ENCODE data around the gene DAPL1. TPM values are rescaled to one million over a fixed set of nuclear protein-coding genes. Genes with fewer than 3 reads are reported as not detected.

DAPL1 gene
- total RNA-seq, 4 donors from 2014 or later = 242 to 361 (median 326) TPM

DNA sequence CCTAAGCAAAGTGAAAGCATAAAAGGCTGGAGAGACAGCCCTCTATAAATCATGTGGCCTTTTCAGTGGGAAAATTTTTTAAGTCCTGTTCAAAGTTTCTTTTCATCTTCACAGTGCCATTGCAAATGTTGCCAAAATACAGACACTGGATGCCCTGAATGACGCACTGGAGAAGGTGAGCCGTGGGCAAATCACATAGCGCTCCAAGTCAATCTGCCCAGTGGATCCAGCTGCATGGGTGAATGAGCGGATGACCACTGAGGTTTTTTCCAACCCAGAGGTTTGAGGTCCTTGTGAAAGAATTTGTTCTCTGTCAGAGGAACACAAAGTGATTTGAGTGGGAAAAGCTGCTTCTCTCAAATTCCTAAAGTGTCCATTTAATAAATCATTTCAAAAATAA lies 11.8 kb downstream of the DAPL1 start:
- no peak overlapping the region for H3K4me3 ChIP-seq (ENCODE audit: low read depth, poor library complexity, severe bottlenecking)
- TF ChIP-seq, protein P1, sequence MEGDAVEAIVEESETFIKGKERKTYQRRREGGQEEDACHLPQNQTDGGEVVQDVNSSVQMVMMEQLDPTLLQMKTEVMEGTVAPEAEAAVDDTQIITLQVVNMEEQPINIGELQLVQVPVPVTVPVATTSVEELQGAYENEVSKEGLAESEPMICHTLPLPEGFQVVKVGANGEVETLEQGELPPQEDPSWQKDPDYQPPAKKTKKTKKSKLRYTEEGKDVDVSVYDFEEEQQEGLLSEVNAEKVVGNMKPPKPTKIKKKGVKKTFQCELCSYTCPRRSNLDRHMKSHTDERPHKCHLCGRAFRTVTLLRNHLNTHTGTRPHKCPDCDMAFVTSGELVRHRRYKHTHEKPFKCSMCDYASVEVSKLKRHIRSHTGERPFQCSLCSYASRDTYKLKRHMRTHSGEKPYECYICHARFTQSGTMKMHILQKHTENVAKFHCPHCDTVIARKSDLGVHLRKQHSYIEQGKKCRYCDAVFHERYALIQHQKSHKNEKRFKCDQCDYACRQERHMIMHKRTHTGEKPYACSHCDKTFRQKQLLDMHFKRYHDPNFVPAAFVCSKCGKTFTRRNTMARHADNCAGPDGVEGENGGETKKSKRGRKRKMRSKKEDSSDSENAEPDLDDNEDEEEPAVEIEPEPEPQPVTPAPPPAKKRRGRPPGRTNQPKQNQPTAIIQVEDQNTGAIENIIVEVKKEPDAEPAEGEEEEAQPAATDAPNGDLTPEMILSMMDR (IDR thresholded peaks at IDR 0.05) = no peak
- TF ChIP-seq POLR2A (IDR thresholded peaks at IDR 0.05) = no peak
- WGBS, 2 donors = 90 to 98% methylated on average over 4 of the region's 4 CpGs
- no peak for DNase-seq (ENCODE audit: low spot score in 2 of 2)
- intact Hi-C loops (cut with DNase I; ENCODE audit: low total_unique reads) = no loop called here

DNA sequence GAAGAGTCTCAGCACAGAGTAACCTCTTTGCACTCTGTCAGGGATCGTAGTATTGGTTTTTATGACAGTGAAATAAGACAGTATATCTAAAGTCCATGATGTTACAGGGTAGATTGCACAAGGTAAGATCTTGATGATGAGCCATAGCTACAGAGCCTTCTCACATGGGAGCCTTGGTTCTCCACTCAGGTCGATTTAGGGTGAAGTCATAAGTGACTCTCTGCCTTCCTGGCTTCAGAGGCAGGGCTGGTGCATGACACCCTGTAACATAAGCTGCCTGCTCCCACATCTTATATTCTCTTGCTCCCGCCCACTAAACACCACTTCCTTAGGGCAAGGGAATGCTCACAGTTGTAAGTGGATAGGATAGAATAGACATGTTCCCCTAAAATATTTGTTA lies 13.3 kb downstream of the DAPL1 start:
- TF ChIP-seq, protein P1 (IDR thresholded peaks at IDR 0.05) = no peak
- no peak for TF ChIP-seq POLR2A (IDR thresholded peaks at IDR 0.05)
- 93 to 96% methylated on average over 3 of the region's 3 CpGs for WGBS, 2 donors
- H3K4me3 ChIP-seq (ENCODE audit: low read depth, poor library complexity, severe bottlenecking) = no peak overlapping the region
- intact Hi-C loops (cut with DNase I; ENCODE audit: low total_unique reads) = no loop called here
- DNase-seq (ENCODE audit: low spot score in 2 of 2) = no peak

DNA sequence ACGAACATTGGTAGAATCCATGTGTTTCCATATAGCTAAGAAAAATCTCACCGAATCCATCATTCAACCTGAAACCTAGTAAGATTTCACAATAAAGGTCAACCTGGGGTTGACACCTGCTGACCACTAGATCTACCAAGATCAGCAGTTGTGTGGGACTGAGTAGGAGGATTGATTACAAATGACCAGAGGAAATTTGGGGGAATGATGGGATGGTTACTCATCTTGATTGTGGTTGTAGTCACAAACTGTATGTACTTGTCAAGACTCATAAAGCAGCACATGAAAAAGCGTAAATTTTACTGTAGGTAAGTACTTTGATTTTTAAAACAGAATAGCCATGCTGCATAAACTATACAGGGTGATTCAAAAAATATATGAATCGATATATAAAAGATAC lies 14.7 kb downstream of the DAPL1 start:
- intact Hi-C loops (cut with DNase I; ENCODE audit: low total_unique reads) = no loop called here
- DNase-seq (ENCODE audit: low spot score in 2 of 2) = no peak
- H3K4me3 ChIP-seq (ENCODE audit: low read depth, poor library complexity, severe bottlenecking) = no peak overlapping the region
- 68 to 73% methylated on average over 4 of the region's 4 CpGs for WGBS, 2 donors
- TF ChIP-seq POLR2A (IDR thresholded peaks at IDR 0.05) = no peak
- TF ChIP-seq, protein P1 (IDR thresholded peaks at IDR 0.05) = no peak

DNA sequence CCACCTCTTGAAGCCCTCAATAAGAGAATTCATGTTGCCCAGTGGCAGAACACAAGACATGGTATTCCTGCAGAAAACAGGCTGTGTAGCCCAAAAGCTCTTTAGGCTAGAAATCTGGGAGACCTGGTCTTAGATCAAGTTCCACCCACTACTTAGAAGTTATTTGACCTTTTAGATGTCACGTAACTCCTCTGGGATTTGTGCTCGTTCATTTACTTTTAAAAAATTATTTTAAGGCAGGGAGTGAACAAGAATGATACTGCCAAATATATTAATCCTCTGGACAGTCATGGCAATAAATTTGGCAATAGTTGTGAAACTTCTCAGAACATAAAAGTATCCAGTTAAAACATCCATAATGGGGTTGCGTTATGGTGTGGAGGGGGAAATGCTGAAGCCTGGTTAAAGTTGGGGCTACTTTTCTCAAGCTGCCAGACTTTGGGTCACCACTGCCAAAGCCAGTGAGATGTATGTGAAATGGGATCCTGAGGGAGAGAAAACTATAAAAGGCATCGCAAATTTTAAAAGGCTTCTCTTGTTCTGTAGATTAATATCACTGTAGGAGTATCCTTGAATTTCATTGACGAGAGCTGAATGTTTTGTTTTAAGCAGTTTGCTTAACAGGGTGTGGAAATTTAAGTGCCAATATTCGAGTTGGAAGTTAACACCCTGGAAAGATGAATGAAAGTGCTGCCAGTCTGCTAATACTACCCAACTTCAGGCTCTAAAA lies 15.8 kb downstream of the DAPL1 start:
- WGBS, 2 donors = 27 to 35% methylated on average over 6 of the region's 6 CpGs
- no peak overlapping the region for H3K4me3 ChIP-seq (ENCODE audit: low read depth, poor library complexity, severe bottlenecking)
- DNase-seq (ENCODE audit: low spot score in 2 of 2) = no peak
- TF ChIP-seq POLR2A (IDR thresholded peaks at IDR 0.05) = no peak
- TF ChIP-seq, protein P1 (IDR thresholded peaks at IDR 0.05) = no peak
- intact Hi-C loops (cut with DNase I; ENCODE audit: low total_unique reads) = no loop called here

DNA sequence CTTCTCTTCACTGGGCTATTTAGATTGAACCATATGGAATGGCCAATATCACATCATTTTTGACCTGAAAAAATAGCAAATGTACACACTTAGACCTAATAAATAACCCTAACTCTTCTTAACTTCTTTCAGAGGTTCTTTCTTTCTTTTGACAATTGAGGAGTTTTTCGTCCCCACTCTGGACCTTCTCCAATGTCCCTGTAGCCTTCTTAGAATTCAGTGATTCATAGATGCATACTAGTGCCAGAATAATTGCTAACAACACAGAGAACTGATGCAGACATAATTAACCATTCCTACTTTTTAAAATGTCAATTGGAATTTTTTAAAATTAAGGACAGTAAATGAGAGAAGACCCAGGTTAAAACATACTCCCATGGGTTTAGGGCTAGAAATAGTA lies 20.0 kb downstream of the DAPL1 start:
- intact Hi-C loops (cut with DNase I; ENCODE audit: low total_unique reads) = no loop called here
- no peak overlapping the region for H3K4me3 ChIP-seq (ENCODE audit: low read depth, poor library complexity, severe bottlenecking)
- no peak for TF ChIP-seq POLR2A (IDR thresholded peaks at IDR 0.05)
- TF ChIP-seq, protein P1 (IDR thresholded peaks at IDR 0.05) = no peak
- 43 to 45% methylated on average over 1 of the region's 1 CpG for WGBS, 2 donors
- no peak for DNase-seq (ENCODE audit: low spot score in 2 of 2)

DNA sequence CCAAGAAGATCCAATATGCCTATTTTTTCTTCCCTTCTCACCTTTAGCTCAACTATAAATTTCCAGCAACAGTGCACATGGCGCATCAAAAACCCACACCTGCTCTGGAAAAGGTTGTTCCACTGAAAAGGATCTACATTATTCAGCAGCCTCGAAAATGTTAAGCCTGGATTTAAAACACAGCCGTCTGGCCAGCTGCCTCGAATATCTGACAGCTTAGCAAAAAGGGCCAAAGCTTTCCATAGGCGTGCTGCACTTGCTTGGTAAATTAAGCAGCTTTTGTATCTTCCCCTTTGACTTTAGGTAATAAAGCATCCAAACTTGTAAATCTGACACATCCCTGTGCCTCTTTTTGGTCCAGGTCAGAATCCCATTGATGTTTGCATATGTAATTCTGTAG lies 20.5 kb downstream of the DAPL1 start:
- DNase-seq (ENCODE audit: low spot score in 2 of 2) = no peak

More for the DNA sequence above, 20.5 kb downstream of the DAPL1 start:
- H3K4me3 ChIP-seq (ENCODE audit: low read depth, poor library complexity, severe bottlenecking) = no peak overlapping the region
- 38 to 82% methylated on average over 5 of the region's 5 CpGs for WGBS, 2 donors
- TF ChIP-seq, protein P1 (IDR thresholded peaks at IDR 0.05) = no peak
- intact Hi-C loops (cut with DNase I; ENCODE audit: low total_unique reads) = no loop called here

Measured in lower leg skin (tissue), 4 donors.